ENCODE results near the gene MBTPS1. TPM values are rescaled to one million over a fixed set of nuclear protein-coding genes. Genes with fewer than 3 reads are reported as not detected.
A peak's percentile ranks its signal among the peaks of the same experiment; 100 is the strongest.

MBTPS1 gene
- 100 to 1,000 TPM in 1 of 4 donors, 10 to 100 TPM in 3; 70.0 to 116 (median 86.5) TPM for total RNA-seq

GRCh38 chr16:84116720-84117493 is at the start of gene MBTPS1:
TSS of gene MBTPS1 (minus strand) at chr16:84116942. CDS start at chr16:84101783, 15,159 bp downstream.
- Histone ChIP-seq H3K4me1 (peaks cover 37% of the 10 kb centered on the region), H3K4me3 (peak within 1 kb of the TSS; percentile 67), H3K27me3 (no peaks in the 10 kb centered on the region), H3K36me3 (no peaks in the 10 kb centered on the region), H3K27ac (peak within 1 kb of the TSS; percentile 97), H3K9me3 (no peaks in the 10 kb centered on the region)
- peak in 1 of 2 donors; percentile 65 for TF ChIP-seq POLR2A (IDR thresholded peaks at IDR 0.05)
- TF ChIP-seq POLR2AphosphoS5 (IDR thresholded peaks at IDR 0.05), result peak in 2 of 3 donors; percentile 32 to 92
- TF ChIP-seq, protein P1, sequence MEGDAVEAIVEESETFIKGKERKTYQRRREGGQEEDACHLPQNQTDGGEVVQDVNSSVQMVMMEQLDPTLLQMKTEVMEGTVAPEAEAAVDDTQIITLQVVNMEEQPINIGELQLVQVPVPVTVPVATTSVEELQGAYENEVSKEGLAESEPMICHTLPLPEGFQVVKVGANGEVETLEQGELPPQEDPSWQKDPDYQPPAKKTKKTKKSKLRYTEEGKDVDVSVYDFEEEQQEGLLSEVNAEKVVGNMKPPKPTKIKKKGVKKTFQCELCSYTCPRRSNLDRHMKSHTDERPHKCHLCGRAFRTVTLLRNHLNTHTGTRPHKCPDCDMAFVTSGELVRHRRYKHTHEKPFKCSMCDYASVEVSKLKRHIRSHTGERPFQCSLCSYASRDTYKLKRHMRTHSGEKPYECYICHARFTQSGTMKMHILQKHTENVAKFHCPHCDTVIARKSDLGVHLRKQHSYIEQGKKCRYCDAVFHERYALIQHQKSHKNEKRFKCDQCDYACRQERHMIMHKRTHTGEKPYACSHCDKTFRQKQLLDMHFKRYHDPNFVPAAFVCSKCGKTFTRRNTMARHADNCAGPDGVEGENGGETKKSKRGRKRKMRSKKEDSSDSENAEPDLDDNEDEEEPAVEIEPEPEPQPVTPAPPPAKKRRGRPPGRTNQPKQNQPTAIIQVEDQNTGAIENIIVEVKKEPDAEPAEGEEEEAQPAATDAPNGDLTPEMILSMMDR (IDR thresholded peaks at IDR 0.05), result no peak
- no peak for TF ChIP-seq EP300 (IDR thresholded peaks at IDR 0.05)
- WGBS, result 0% methylated on average over 7 of the region's 94 CpGs
- DNase-seq (ENCODE audit: low spot score in 2 of 2), result peak; percentile 98

- Histone ChIP-seq H3K4me3 (no peak overlapping the region), H3K9me3 (no peaks in the 10 kb centered on the region), H3K27me3 (peaks cover 14% of the 10 kb centered on the region), H3K4me1 (no peaks in the 10 kb centered on the region), H3K36me3 (no peaks in the 10 kb centered on the region), H3K27ac (no peak overlapping the region)
- 88% methylated on average over 7 of the region's 7 CpGs for WGBS
- TF ChIP-seq POLR2AphosphoS5 (IDR thresholded peaks at IDR 0.05) (no peak), EP300 (IDR thresholded peaks at IDR 0.05) (no peak)
- DNase-seq (ENCODE audit: low spot score in 2 of 2), result no peak
Measured at GRCh38 chr16:84165746-84166145, 49.0 kb upstream of the MBTPS1 start.

GRCh38 chr16:84161801-84162200 is 45.1 kb upstream of the MBTPS1 start:
- H3K27me3 ChIP-seq, result peaks cover 15% of the 10 kb centered on the region
- 67% methylated on average over 3 of the region's 3 CpGs for WGBS

GRCh38 chr16:84161037-84161436 is 44.3 kb upstream of the MBTPS1 start:
- no peak overlapping the region for H3K4me3 ChIP-seq
- H3K27me3 ChIP-seq, result peaks cover 15% of the 10 kb centered on the region
- WGBS, result 70% methylated on average over 7 of the region's 10 CpGs
- H3K9me3 ChIP-seq, result no peaks in the 10 kb centered on the region
- H3K36me3 ChIP-seq, result no peaks in the 10 kb centered on the region
- no peak for TF ChIP-seq POLR2A (IDR thresholded peaks at IDR 0.05)
- TF ChIP-seq POLR2AphosphoS5 (IDR thresholded peaks at IDR 0.05), result no peak
- TF ChIP-seq, protein P1 (IDR thresholded peaks at IDR 0.05), result no peak
- TF ChIP-seq EP300 (IDR thresholded peaks at IDR 0.05), result no peak
- H3K27ac ChIP-seq, result no peak overlapping the region
- no peaks in the 10 kb centered on the region for H3K4me1 ChIP-seq
- DNase-seq (ENCODE audit: low spot score in 2 of 2), result no peak

More at GRCh38 chr16:84161801-84162200, 45.1 kb upstream of the MBTPS1 start:
- no peak overlapping the region for H3K4me3 ChIP-seq
- TF ChIP-seq POLR2AphosphoS5 (IDR thresholded peaks at IDR 0.05) (no peak), POLR2A (IDR thresholded peaks at IDR 0.05) (no peak), EP300 (IDR thresholded peaks at IDR 0.05) (no peak)
- TF ChIP-seq, protein P1 (IDR thresholded peaks at IDR 0.05), result no peak
- DNase-seq (ENCODE audit: low spot score in 2 of 2), result no peak
- H3K9me3 ChIP-seq, result no peaks in the 10 kb centered on the region
- no peaks in the 10 kb centered on the region for H3K36me3 ChIP-seq
- no peaks in the 10 kb centered on the region for H3K4me1 ChIP-seq
- no peak overlapping the region for H3K27ac ChIP-seq

DNA sequence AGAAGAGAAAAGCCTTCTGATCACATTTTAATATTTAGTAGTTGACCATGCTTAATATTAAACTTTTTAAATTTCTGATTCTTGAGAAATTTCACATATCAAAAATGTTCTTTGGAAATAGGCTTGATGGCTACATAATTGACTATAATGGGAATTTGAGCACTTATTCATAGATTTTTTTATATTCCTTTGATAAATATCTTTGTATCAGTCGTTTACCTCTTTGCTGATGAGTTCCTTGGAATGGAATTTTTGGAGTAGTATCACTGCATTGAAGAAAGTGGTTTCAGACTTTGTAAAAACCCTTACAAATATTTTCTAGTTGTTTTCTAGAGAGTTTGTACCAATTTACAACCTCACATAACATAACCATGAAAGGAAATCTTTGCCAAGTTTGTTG is 43.1 kb upstream of the MBTPS1 start:
- H3K4me1 ChIP-seq, result no peaks in the 10 kb centered on the region
- H3K27ac ChIP-seq, result no peak overlapping the region
- WGBS, result 39% methylated on average over 1 of the region's 1 CpG
- no peak overlapping the region for H3K4me3 ChIP-seq
- H3K36me3 ChIP-seq, result no peaks in the 10 kb centered on the region
- DNase-seq (ENCODE audit: low spot score in 2 of 2), result no peak
- no peaks in the 10 kb centered on the region for H3K9me3 ChIP-seq
- no peak for TF ChIP-seq POLR2AphosphoS5 (IDR thresholded peaks at IDR 0.05)
- TF ChIP-seq, protein P1 (IDR thresholded peaks at IDR 0.05), result no peak
- no peak for TF ChIP-seq EP300 (IDR thresholded peaks at IDR 0.05)
- no peak for TF ChIP-seq POLR2A (IDR thresholded peaks at IDR 0.05)
- H3K27me3 ChIP-seq, result peaks cover 15% of the 10 kb centered on the region

Measured in suprapubic skin (tissue), 4 donors.